Caco-2 (cell line): Measurements from ENCODE around the gene SLC35G6. TPM values are rescaled to one million over a fixed set of nuclear protein-coding genes. Genes with fewer than 3 reads are reported as not detected.

Source experiments
- BruUV-seq: library from RNA; stranded (reverse); fragments of 400-500 nt; replicated peaks from 2 replicates; lab custom pipeline; 2021; lab: Mats Ljungman, UMichigan
- CTCF ChIA-PET: fragments of 300-600 bp; sonication (Branson Sonifier 250); formaldehyde crosslinking; loops from one replicate; lab custom pipeline; 2022; ENCODE audit warnings: antibody characterized with exemption; lab: Charles Lee
- POLR2A ChIA-PET: fragments of 300-600 bp; sonication (Branson Sonifier 250); formaldehyde crosslinking; loops from one replicate; lab custom pipeline; 2022; ENCODE audit warnings: antibody characterized with exemption; lab: Charles Lee
- DNase-seq, 2 experiments: peaks; one replicate each; pipeline versions ENCODE4 v3.0.0 to v3.0.0-alpha.2; 2020 to 2022
- H3K27me3 ChIP-seq: replicated peaks from 2 replicates; pipeline ENCODE4 v1.6.0; 2011; ENCODE audit warnings: low read length; ENCODE audit not compliant: control insufficient read depth, insufficient read depth
- H3K36me3 ChIP-seq: 2 replicates; pipeline ENCODE4 v1.5.1; 2011; ENCODE audit warnings: low read length; ENCODE audit not compliant: control insufficient read depth, insufficient read depth
- H3K4me1 ChIP-seq: fragments of 250-450 bp; sonication (Bioruptor Pico); 2 replicates; pipeline ENCODE4 v1.5.1; 2020; ENCODE audit warnings: mild to moderate bottlenecking
- H3K4me3 ChIP-seq: 2 replicates; pipeline ENCODE4 v1.5.1; 2011; ENCODE audit warnings: low read depth, mild to moderate bottlenecking, control low read depth, low read length
- H3K9me3 ChIP-seq: fragments of 250-450 bp; sonication (Bioruptor Pico); 2 replicates; pipeline ENCODE4 v1.5.1; 2020; ENCODE audit warnings: mild to moderate bottlenecking, moderate library complexity
- H3K27ac Mint-ChIP-seq: one replicate; pipeline ENCODE4 v1.8.0; 2022; ENCODE audit warnings: mixed read lengths; ENCODE audit not compliant: unreplicated experiment
- H3K27me3 Mint-ChIP-seq: one replicate; pipeline ENCODE4 v1.8.0; 2022; ENCODE audit warnings: mixed read lengths; ENCODE audit not compliant: insufficient read depth, unreplicated experiment
- H3K36me3 Mint-ChIP-seq: one replicate; pipeline ENCODE4 v1.8.0; 2022; ENCODE audit warnings: mild to moderate bottlenecking, mixed read lengths; ENCODE audit not compliant: insufficient read depth, unreplicated experiment
- H3K4me1 Mint-ChIP-seq: one replicate; pipeline ENCODE4 v1.8.0; 2022; ENCODE audit warnings: low read depth, mixed read lengths; ENCODE audit not compliant: unreplicated experiment
- H3K4me3 Mint-ChIP-seq: one replicate; pipeline ENCODE4 v1.8.0; 2022; ENCODE audit warnings: mild to moderate bottlenecking, moderate library complexity, mixed read lengths; ENCODE audit not compliant: unreplicated experiment
- H3K9me3 Mint-ChIP-seq: one replicate; pipeline ENCODE4 v1.8.0; 2022; ENCODE audit warnings: mixed read lengths; ENCODE audit not compliant: unreplicated experiment
- intact Hi-C: fragments of 100-400 bp; cut with micrococcal nuclease; formaldehyde crosslinking; loops from one replicate; pipeline ENCODE4 v1.10.0; 2022; ENCODE audit not compliant: unreplicated experiment
- total RNA-seq: library from RNA; stranded (reverse); gene quantifications from 2 replicates; pipeline ENCODE4 v1.2.3, GENCODE V29; 2022
- TF ChIP-seq, protein P1 (sequence below), 2 experiments: fragments of 200-600 bp in 1 of 2; IDR thresholded peaks; 1 replicate in 1 of 2; 2 replicates in 1 of 2; pipeline versions ENCODE4 v1.5.1 to v1.8.0; 2011 to 2022; ENCODE audit warnings: antibody characterized with exemption in 1 of 2, control low read depth in 1 of 2, inconsistent platforms in 1 of 2, low read depth in 1 of 2, low read length in 1 of 2, mild to moderate bottlenecking in 1 of 2, moderate library complexity in 1 of 2; ENCODE audit not compliant: insufficient read depth in 1 of 2, severe bottlenecking in 1 of 2, unreplicated experiment in 1 of 2

SLC35G6 gene
- total RNA-seq, 1 experiment from 2014 or later: not detected

DNA sequence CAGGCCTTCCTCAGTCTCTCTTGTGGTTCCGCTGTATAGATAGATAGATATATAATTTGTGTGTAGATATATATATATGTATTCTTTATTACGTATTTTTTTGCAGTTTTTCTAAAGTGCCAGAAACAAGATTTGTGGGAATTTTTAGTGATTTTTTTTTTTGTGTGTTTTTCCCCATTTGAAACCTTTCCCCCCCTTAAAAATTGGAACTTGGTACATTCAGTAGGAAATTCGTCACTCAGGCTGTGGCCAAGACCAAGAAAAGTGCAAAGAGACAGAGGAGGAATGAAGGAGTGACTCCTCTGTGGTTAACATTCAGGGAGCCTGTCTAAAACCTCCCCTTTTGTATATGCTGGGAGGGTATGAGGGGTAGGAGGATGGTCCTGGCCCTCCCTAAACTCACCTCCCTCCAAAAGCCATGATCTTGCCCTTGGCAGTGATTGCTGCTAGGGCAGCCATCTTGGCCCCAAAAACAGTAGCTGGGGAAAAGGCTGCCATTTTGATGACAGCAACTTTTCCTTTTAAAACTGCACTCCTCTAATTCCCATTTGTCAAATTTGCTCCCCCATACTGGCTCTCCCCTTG is 21.2 kb upstream of the SLC35G6 start:
- ChIA-PET POLR2A (interaction anchor here (0.6 kb wide), 1 partner anchor 762 kb away, joined by 3 read pairs; no protein-coding TSS in a partner anchor), CTCF (interaction anchor here (0.6 kb wide), 1 partner anchor 56 kb away, joined by 4 read pairs; the partner anchor contains the start of gene TMEM256)
- Mint-ChIP-seq H3K27ac (no peak overlapping the region), H3K9me3 (no peaks in the 10 kb centered on the region), H3K4me3 (no peak overlapping the region), H3K27me3 (no peaks in the 10 kb centered on the region), H3K4me1 (peaks cover 5% of the 10 kb centered on the region), H3K36me3 (peaks cover 38% of the 10 kb centered on the region)
- no peaks in the 10 kb centered on the region for H3K4me1 ChIP-seq
- intact Hi-C loops: no loop called here
- no peak for DNase-seq
- H3K4me3 ChIP-seq: no peak overlapping the region
- TF ChIP-seq, protein P1, sequence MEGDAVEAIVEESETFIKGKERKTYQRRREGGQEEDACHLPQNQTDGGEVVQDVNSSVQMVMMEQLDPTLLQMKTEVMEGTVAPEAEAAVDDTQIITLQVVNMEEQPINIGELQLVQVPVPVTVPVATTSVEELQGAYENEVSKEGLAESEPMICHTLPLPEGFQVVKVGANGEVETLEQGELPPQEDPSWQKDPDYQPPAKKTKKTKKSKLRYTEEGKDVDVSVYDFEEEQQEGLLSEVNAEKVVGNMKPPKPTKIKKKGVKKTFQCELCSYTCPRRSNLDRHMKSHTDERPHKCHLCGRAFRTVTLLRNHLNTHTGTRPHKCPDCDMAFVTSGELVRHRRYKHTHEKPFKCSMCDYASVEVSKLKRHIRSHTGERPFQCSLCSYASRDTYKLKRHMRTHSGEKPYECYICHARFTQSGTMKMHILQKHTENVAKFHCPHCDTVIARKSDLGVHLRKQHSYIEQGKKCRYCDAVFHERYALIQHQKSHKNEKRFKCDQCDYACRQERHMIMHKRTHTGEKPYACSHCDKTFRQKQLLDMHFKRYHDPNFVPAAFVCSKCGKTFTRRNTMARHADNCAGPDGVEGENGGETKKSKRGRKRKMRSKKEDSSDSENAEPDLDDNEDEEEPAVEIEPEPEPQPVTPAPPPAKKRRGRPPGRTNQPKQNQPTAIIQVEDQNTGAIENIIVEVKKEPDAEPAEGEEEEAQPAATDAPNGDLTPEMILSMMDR (IDR thresholded peaks at IDR 0.05; ENCODE audit: insufficient read depth in 1 of 2, low read depth in 1 of 2, low read length in 1 of 2, severe bottlenecking in 1 of 2, unreplicated experiment in 1 of 2): no peak
- no TSS peak for BruUV-seq
- H3K27me3 ChIP-seq: no peaks in the 10 kb centered on the region
- H3K36me3 ChIP-seq: no peaks in the 10 kb centered on the region
- H3K9me3 ChIP-seq: no peaks in the 10 kb centered on the region

DNA sequence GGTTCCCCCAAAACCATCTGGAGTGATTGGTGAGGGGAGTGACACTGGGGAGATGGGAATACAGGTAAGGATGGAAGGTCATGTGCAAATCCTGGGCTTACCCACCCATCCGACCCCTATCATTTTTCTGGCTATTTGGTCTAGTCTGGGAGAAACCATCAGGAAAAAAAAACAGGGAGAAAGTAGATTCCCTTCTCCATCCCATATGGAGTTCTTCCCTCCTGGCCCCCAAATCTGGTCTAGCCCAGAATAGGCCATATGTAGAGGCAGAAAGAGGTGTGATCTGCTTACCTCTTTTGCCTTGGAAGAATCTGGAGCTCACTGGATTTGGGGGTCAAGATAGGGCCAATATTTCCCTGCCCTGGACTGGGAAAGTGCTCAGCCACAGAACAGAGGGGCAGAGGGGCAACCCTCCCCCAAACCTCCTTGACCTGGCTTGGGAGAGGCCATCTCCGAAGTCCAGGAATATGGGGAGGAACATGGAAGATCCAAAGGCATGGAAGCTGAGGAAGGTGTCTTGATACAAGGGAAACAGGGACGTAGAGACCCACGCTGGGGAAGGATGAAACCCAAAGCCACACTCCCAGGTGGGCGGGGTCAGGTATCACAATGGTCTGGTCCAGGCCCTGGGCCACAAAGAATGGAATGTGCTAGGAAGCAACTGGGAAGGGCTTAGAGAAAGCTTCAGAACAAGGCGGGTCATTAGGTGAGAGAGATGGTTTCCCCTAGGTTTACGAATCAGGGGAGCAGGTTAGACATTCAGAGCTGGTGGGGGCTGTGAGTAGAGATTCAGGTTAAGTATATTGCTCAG is 20.2 kb upstream of the SLC35G6 start:
- Mint-ChIP-seq H3K4me1 (peaks cover 5% of the 10 kb centered on the region), H3K27ac (no peak overlapping the region), H3K27me3 (no peaks in the 10 kb centered on the region), H3K36me3 (peaks cover 30% of the 10 kb centered on the region), H3K9me3 (no peaks in the 10 kb centered on the region), H3K4me3 (no peak overlapping the region)
- Histone ChIP-seq H3K4me1 (no peaks in the 10 kb centered on the region), H3K27me3 (no peaks in the 10 kb centered on the region), H3K36me3 (no peaks in the 10 kb centered on the region), H3K9me3 (no peaks in the 10 kb centered on the region), H3K4me3 (no peak overlapping the region)
- BruUV-seq: no TSS peak
- no peak for DNase-seq
- ChIA-PET CTCF (no interaction called here), POLR2A (no interaction called here)
- intact Hi-C loops: no loop called here
- TF ChIP-seq, protein P1 (IDR thresholded peaks at IDR 0.05; ENCODE audit: insufficient read depth in 1 of 2, low read depth in 1 of 2, low read length in 1 of 2, severe bottlenecking in 1 of 2, unreplicated experiment in 1 of 2): no peak

DNA sequence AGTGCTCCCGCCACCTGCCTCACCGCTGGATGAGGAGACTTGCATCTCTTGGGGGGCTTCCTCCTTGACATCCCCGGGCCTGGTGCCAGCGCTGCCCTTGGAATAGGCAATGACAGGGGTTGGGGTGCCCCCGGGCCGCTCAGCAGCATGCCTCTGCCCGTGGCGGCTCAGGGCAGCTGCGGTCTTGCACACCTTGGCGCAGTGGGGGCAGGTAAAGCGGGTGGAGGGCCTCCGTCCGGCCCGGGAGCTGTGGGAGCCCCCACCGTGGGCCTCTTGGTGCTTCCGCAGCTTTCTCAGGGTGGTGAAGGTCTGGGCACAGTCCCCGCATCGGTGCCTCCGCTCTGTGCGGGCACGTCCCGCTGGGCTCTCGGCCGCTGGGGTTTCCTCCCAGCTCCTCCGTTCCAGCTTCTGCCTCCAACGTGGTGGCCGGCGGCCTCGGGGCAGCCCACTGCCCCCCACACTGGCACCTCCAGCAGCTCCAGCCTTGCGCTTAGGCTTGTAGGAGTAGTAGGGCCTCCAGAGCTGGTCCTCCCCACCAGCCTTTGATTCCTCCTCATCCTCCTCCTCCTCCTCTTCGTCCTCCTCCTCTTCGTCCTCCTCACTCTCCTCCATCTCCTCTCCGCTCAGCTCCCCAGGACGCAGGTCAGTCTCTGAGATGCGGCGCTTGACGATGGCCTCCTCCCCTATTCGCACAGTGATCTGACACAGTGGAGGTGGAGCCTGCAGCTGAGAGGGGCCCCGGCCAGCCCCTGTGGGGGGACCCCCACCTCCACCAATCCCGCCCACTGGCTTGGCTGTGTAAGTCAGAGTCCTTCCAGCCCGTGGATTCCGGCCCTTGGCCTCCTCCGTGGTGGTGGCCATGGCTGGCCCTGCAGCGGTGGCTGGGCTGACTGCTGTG is 18.5 kb upstream of the SLC35G6 start:
- no peak for DNase-seq
- no peaks in the 10 kb centered on the region for H3K4me1 ChIP-seq
- H3K4me3 ChIP-seq: no peak overlapping the region
- no peaks in the 10 kb centered on the region for H3K27me3 ChIP-seq
- intact Hi-C loops: no loop called here
- peaks cover 25% of the 10 kb centered on the region for H3K36me3 Mint-ChIP-seq
- no peak overlapping the region for H3K27ac Mint-ChIP-seq
- peaks cover 5% of the 10 kb centered on the region for H3K4me1 Mint-ChIP-seq
- no peaks in the 10 kb centered on the region for H3K27me3 Mint-ChIP-seq
- ChIA-PET POLR2A (no interaction called here), CTCF (no interaction called here)
- H3K36me3 ChIP-seq: no peaks in the 10 kb centered on the region
- H3K9me3 Mint-ChIP-seq: no peaks in the 10 kb centered on the region
- H3K9me3 ChIP-seq: no peaks in the 10 kb centered on the region
- no peak overlapping the region for H3K4me3 Mint-ChIP-seq
- TF ChIP-seq, protein P1 (IDR thresholded peaks at IDR 0.05; ENCODE audit: insufficient read depth in 1 of 2, low read depth in 1 of 2, low read length in 1 of 2, severe bottlenecking in 1 of 2, unreplicated experiment in 1 of 2): no peak
- BruUV-seq: no TSS peak
